HepG2 (cell line): Measurements from ENCODE around the gene NOL12. TPM values are rescaled to one million over a fixed set of nuclear protein-coding genes. Genes with fewer than 3 reads are reported as not detected.

ENCODE experiments used
- ATAD3A ChIP-seq: sonication (generic); formaldehyde crosslinking; IDR thresholded peaks from 2 replicates; pipeline ENCODE4 v1.4.0; 2020; ENCODE audit warnings: missing genetic modification reagents
- BATF2 ChIP-seq: sonication (generic); formaldehyde crosslinking; IDR thresholded peaks from 2 replicates; pipeline ENCODE4 v1.8.0; 2022; ENCODE audit warnings: mild to moderate bottlenecking, missing genetic modification reagents, moderate library complexity
- BCL6 ChIP-seq: IDR thresholded peaks from 2 replicates; pipeline ENCODE4 v1.6.1; 2016; ENCODE audit warnings: missing genetic modification reagents, missing compliant biosample characterization
- BCLAF1 ChIP-seq: fragments of 450-650 bp; IDR thresholded peaks from 2 replicates; pipeline ENCODE4 v1.6.1; 2017; ENCODE audit warnings: mild to moderate bottlenecking
- ELF3 ChIP-seq: IDR thresholded peaks from 2 replicates; pipeline ENCODE4 v1.6.1; 2016; ENCODE audit warnings: missing genetic modification reagents, missing compliant biosample characterization
- ETV5 ChIP-seq: IDR thresholded peaks from 2 replicates; pipeline ENCODE4 v1.6.1; 2018; ENCODE audit warnings: missing biosample characterization, missing genetic modification reagents, inconsistent platforms, borderline replicate concordance
- FOXJ3 ChIP-seq: sonication (generic); formaldehyde crosslinking; IDR thresholded peaks from 2 replicates; pipeline ENCODE4 v1.4.0; 2020; ENCODE audit warnings: missing genetic modification reagents, mild to moderate bottlenecking, borderline replicate concordance
- IRF9 ChIP-seq: sonication (generic); formaldehyde crosslinking; IDR thresholded peaks from 2 replicates; pipeline ENCODE4 v1.8.0; 2022; ENCODE audit warnings: missing genetic modification reagents, mild to moderate bottlenecking, borderline replicate concordance
- NCOA1 ChIP-seq: sonication (generic); formaldehyde crosslinking; IDR thresholded peaks from 2 replicates; pipeline ENCODE4 v1.9.0; 2021; ENCODE audit warnings: missing genetic modification reagents
- NR1H2 ChIP-seq: sonication (generic); formaldehyde crosslinking; IDR thresholded peaks from 2 replicates; pipeline ENCODE4 v1.8.1; 2022; ENCODE audit warnings: low read depth, missing genetic modification reagents, borderline replicate concordance
- RNF2 ChIP-seq: fragments of 450-650 bp; conservative IDR thresholded peaks from 2 replicates; pipeline ENCODE4 v1.6.1; 2016; ENCODE audit warnings: low read depth
- SETDB1 ChIP-seq: sonication (generic); formaldehyde crosslinking; IDR thresholded peaks from 2 replicates; pipeline ENCODE4 v1.5.1; 2020; ENCODE audit warnings: missing genetic modification reagents, mild to moderate bottlenecking, borderline replicate concordance
- SRSF1 ChIP-seq: fragments of 200-400 bp; formaldehyde crosslinking; optimal IDR thresholded peaks from 2 replicates; pipeline ENCODE3; 2017; ENCODE audit warnings: mild to moderate bottlenecking, low read depth, low read length, moderate library complexity
- TARDBP ChIP-seq: sonication (generic); formaldehyde crosslinking; IDR thresholded peaks from 2 replicates; pipeline ENCODE4 v1.8.0; 2022; ENCODE audit warnings: mild to moderate bottlenecking, missing genetic modification reagents
- U2AF1 ChIP-seq: fragments of 200-400 bp; formaldehyde crosslinking; optimal IDR thresholded peaks from 2 replicates; pipeline ENCODE3; 2017; ENCODE audit warnings: mild to moderate bottlenecking, low read depth, low read length
- ZBTB7B ChIP-seq: sonication (generic); formaldehyde crosslinking; IDR thresholded peaks from 2 replicates; pipeline ENCODE4 v1.4.0; 2020; ENCODE audit warnings: missing genetic modification reagents
- ZC3H13 ChIP-seq: sonication (generic); formaldehyde crosslinking; IDR thresholded peaks from 2 replicates; pipeline ENCODE4 v1.8.1; 2023; ENCODE audit warnings: mild to moderate bottlenecking, missing genetic modification reagents, moderate library complexity
- ZFAT ChIP-seq: sonication (generic); formaldehyde crosslinking; conservative IDR thresholded peaks from 2 replicates; pipeline ENCODE4 v1.8.1; 2023; ENCODE audit warnings: missing genetic modification reagents, inconsistent platforms
- ZIK1 ChIP-seq: sonication (generic); formaldehyde crosslinking; IDR thresholded peaks from 2 replicates; pipeline ENCODE4 v1.5.0; 2020; ENCODE audit warnings: mild to moderate bottlenecking, low read depth, missing genetic modification reagents, borderline replicate concordance
- ZKSCAN5 ChIP-seq: sonication (generic); formaldehyde crosslinking; IDR thresholded peaks from 2 replicates; pipeline ENCODE4 v1.5.1; 2020; ENCODE audit warnings: mild to moderate bottlenecking, missing genetic modification reagents
- ZNF468 ChIP-seq: sonication (generic); formaldehyde crosslinking; IDR thresholded peaks from 2 replicates; pipeline ENCODE4 v1.8.0; 2022; ENCODE audit warnings: mild to moderate bottlenecking, moderate library complexity, missing genetic modification reagents
- ZNF569 ChIP-seq: sonication (generic); formaldehyde crosslinking; IDR thresholded peaks from 2 replicates; pipeline ENCODE4 v1.5.0; 2020; ENCODE audit warnings: mild to moderate bottlenecking, missing genetic modification reagents, moderate library complexity, borderline replicate concordance
- ZNF644 ChIP-seq: IDR thresholded peaks from 2 replicates; pipeline ENCODE4 v1.6.1; 2016; ENCODE audit warnings: low read depth
- ZZZ3 ChIP-seq: sonication (generic); formaldehyde crosslinking; IDR thresholded peaks from 2 replicates; pipeline ENCODE4 v1.4.0; 2020; ENCODE audit warnings: missing genetic modification reagents, mild to moderate bottlenecking, borderline replicate concordance
- polyA plus RNA-seq, 8 experiments: library from polyadenylated mRNA; depleted of rRNA in 3 of 8; stranded (reverse) in 7 of 8; unstranded in 1 of 8; fragments of >200 nt; fragmentation: Illumina TruSeq in 4 of 8; extraction: Trizol in 4 of 8; gene quantifications; 2 replicates each; pipeline versions ENCODE4 v1.2.1 to v1.2.3, GENCODE V29; 2011 to 2016; ENCODE audit warnings: low read depth in 4 of 8, missing spikeins in 1 of 8, mixed read lengths in 1 of 8; ENCODE audit not compliant: insufficient read depth in 1 of 8
- total RNA-seq, 5 experiments: library from RNA; depleted of rRNA; stranded (reverse); fragments of >200 nt; fragmentation: Illumina TruSeq; extraction: Trizol; gene quantifications; 2 replicates each; pipeline ENCODE4 v1.2.3, GENCODE V29; 2016; ENCODE audit warnings: low read depth in 1 of 5

The NOL12 gene
- total and polyA plus RNA-seq, 2 of the 13 experiments (the other 11 are each of a cell fraction or from before 2014, with no cell fraction given): 14.3 to 31.4 TPM

GRCh38 chr22:37658133-37659065 lies 27.7 kb upstream of the NOL12 start, which contains the start of gene PDXP (continued):
- TF ChIP-seq BATF2 (CRISPR knock-in tag) (no peak), FOXJ3 (CRISPR knock-in tag) (no peak), SETDB1 (CRISPR knock-in tag) (no peak), ELF3 (CRISPR knock-in tag) (peak; percentile 15; the same call in 1 of the 2 replicates), RNF2 (peak; percentile 96), BCLAF1 (no peak), U2AF1 (no peak), ZNF569 (CRISPR knock-in tag) (no peak), ZIK1 (no peak; the same call in 1 of the 2 replicates), ZKSCAN5 (CRISPR knock-in tag) (no peak), SRSF1 (no peak), IRF9 (CRISPR knock-in tag) (no peak), ZC3H13 (no peak), ZNF644 (CRISPR knock-in tag) (no peak), ZBTB7B (CRISPR knock-in tag) (no peak), NR1H2 (no peak), BCL6 (CRISPR knock-in tag) (no peak; the same call in 1 of the 2 replicates), ATAD3A (CRISPR knock-in tag) (no peak), ZZZ3 (CRISPR knock-in tag) (peak; percentile 31; the same call in 1 of the 2 replicates), ZFAT (CRISPR knock-in tag) (no peak), ETV5 (CRISPR knock-in tag) (0 out of 2 replicates have a peak, but pooled peaks have one; percentile 34), NCOA1 (no peak), TARDBP (peak; percentile 41; the same call in 1 of the 2 replicates), ZNF468 (CRISPR knock-in tag) (no peak)
